SK-N-MC (cell line): Measurements from ENCODE around the gene SYCE3.

Experiments used
- DNase-seq: peaks from one replicate; pipeline ENCODE4 v3.0.0-alpha.2; 2011; ENCODE audit warnings: low read depth, low spot score
- H3K27ac ChIP-seq: fragments of 200-600 bp; sonication (generic); 2 replicates; pipeline ENCODE4 v1.5.1; 2016; ENCODE audit warnings: mixed run types
- H3K36me3 ChIP-seq: fragments of 200-600 bp; sonication (generic); 2 replicates; pipeline ENCODE4 v1.6.1; 2017; ENCODE audit warnings: antibody characterized with exemption, low read length, mixed read lengths; ENCODE audit not compliant: insufficient read depth
- H3K4me3 ChIP-seq: fragments of 200-600 bp; sonication (generic); 2 replicates; pipeline ENCODE4 v1.5.1; 2016
- H3K9ac ChIP-seq: fragments of 200-600 bp; sonication (generic); 2 replicates; pipeline ENCODE4 v1.8.0; 2017; ENCODE audit warnings: mixed run types, mixed read lengths; ENCODE audit not compliant: insufficient read length
- H3K9me3 ChIP-seq: fragments of 200-600 bp; sonication (generic); 2 replicates; pipeline ENCODE4 v1.6.1; 2017; ENCODE audit warnings: low read depth, mild to moderate bottlenecking, antibody characterized with exemption, low read length, moderate library complexity, mixed read lengths
- EZH2 ChIP-seq: fragments of 200-600 bp; sonication (generic); IDR thresholded peaks from one replicate; pipeline ENCODE4 v1.6.1; 2017; ENCODE audit warnings: antibody characterized with exemption
- FOXP2 ChIP-seq: optimal IDR thresholded peaks from 2 replicates; pipeline ENCODE3; 2011; ENCODE audit warnings: mild to moderate bottlenecking, moderate library complexity; ENCODE audit not compliant: insufficient read depth; ENCODE audit errors: extremely low read length, control extremely low read depth
- POLR2AphosphoS5 ChIP-seq: IDR thresholded peaks from 2 replicates; pipeline ENCODE4 v1.6.1; 2012; ENCODE audit warnings: mild to moderate bottlenecking, low read depth, low read length, borderline replicate concordance

SYCE3 gene

GRCh38 chr22:50532824-50533796 lies 29.6 kb downstream of the SYCE3 start:
- H3K4me3 ChIP-seq, result no peak overlapping the region

GRCh38 chr22:50531962-50532674 lies 30.6 kb downstream of the SYCE3 start:
- H3K36me3 ChIP-seq, result no peaks in the 10 kb centered on the region
- TF ChIP-seq FOXP2, result no peak
- TF ChIP-seq EZH2, result no peak
- TF ChIP-seq POLR2AphosphoS5, result no peak
- no peaks in the 10 kb centered on the region for H3K9me3 ChIP-seq
- H3K27ac ChIP-seq, result no peak overlapping the region
- no peak overlapping the region for H3K9ac ChIP-seq
- H3K4me3 ChIP-seq, result no peak overlapping the region
- no peak for DNase-seq

More at GRCh38 chr22:50532824-50533796, 29.6 kb downstream of the SYCE3 start:
- Histone ChIP-seq H3K9me3 (no peaks in the 10 kb centered on the region), H3K27ac (peak overlapping the region; percentile 42; the same call in 1 of the 2 replicates), H3K36me3 (no peaks in the 10 kb centered on the region), H3K9ac (no peak overlapping the region)
- no peak for DNase-seq
- no peak for TF ChIP-seq POLR2AphosphoS5
- no peak for TF ChIP-seq EZH2
- no peak for TF ChIP-seq FOXP2

- peak overlapping the region; percentile 82; the same call in 1 of the 2 replicates for H3K4me3 ChIP-seq
- DNase-seq, result no peak
Measured at GRCh38 chr22:50531546-50531961, 31.2 kb downstream of the SYCE3 start.

GRCh38 chr22:50530877-50531545 lies 31.7 kb downstream of the SYCE3 start:
- H3K9me3 ChIP-seq, result no peaks in the 10 kb centered on the region
- H3K36me3 ChIP-seq, result no peaks in the 10 kb centered on the region
- TF ChIP-seq EZH2 (no peak), POLR2AphosphoS5 (no peak), FOXP2 (no peak)
- peak overlapping the region; percentile 78 for H3K9ac ChIP-seq
- H3K27ac ChIP-seq, result no peak overlapping the region
- DNase-seq, result no peak
- H3K4me3 ChIP-seq, result peak overlapping the region; percentile 82

More at GRCh38 chr22:50531546-50531961, 31.2 kb downstream of the SYCE3 start:
- peak overlapping the region; percentile 20 for H3K9ac ChIP-seq
- no peaks in the 10 kb centered on the region for H3K9me3 ChIP-seq
- no peak overlapping the region for H3K27ac ChIP-seq
- no peak for TF ChIP-seq FOXP2
- H3K36me3 ChIP-seq, result no peaks in the 10 kb centered on the region

GRCh38 chr22:50530580-50530876 lies 32.2 kb downstream of the SYCE3 start:
- H3K36me3 ChIP-seq, result no peaks in the 10 kb centered on the region
- no peak overlapping the region for H3K27ac ChIP-seq
- DNase-seq, result no peak
- H3K9ac ChIP-seq, result peak overlapping the region; percentile 78
- H3K9me3 ChIP-seq, result no peaks in the 10 kb centered on the region
- TF ChIP-seq FOXP2 (no peak), POLR2AphosphoS5 (no peak), EZH2 (no peak)
- H3K4me3 ChIP-seq, result peak overlapping the region; percentile 82

- peak within 1 kb of the TSS; percentile 78 for H3K9ac ChIP-seq
Measured at GRCh38 chr22:50529897-50530579, 32.7 kb downstream of the SYCE3 start, which contains the start of gene TYMP. Gene TYMP (minus strand): TSS chr22:50530012. CDS start chr22:50529709, 303 bp downstream.

GRCh38 chr22:50529416-50529896 lies 33.3 kb downstream of the SYCE3 start:
- Histone ChIP-seq H3K36me3 (no peaks in the 10 kb centered on the region), H3K4me3 (peak overlapping the region; percentile 82), H3K9me3 (no peaks in the 10 kb centered on the region), H3K9ac (no peak overlapping the region), H3K27ac (no peak overlapping the region)
- no peak for DNase-seq
- no peak for TF ChIP-seq POLR2AphosphoS5
- TF ChIP-seq FOXP2, result no peak
- TF ChIP-seq EZH2, result no peak

More at GRCh38 chr22:50529897-50530579, 32.7 kb downstream of the SYCE3 start, which contains the start of gene TYMP:
- no peaks in the 10 kb centered on the region for H3K36me3 ChIP-seq
- H3K4me3 ChIP-seq, result peak within 1 kb of the TSS; percentile 82
- no peak within 1 kb of the TSS for H3K27ac ChIP-seq
- DNase-seq, result no peak
- TF ChIP-seq FOXP2 (no peak), POLR2AphosphoS5 (no peak), EZH2 (no peak)
- H3K9me3 ChIP-seq, result no peaks in the 10 kb centered on the region
